HG03378 (cell line): Measurements from ENCODE around the gene ADARB2.

Experiments
- ATAC-seq: cut with Tn5 transposase; IDR thresholded peaks from one replicate; pipeline ENCODE4 v1.9.1; 2021; ENCODE audit warnings: mild to moderate bottlenecking, moderate library complexity; ENCODE audit not compliant: unreplicated experiment

Gene ADARB2

GRCh38 chr10:1200866-1201807 lies 536.2 kb downstream of the ADARB2 start:
- no peak for ATAC-seq

- no peak for ATAC-seq
Observed at GRCh38 chr10:1199897-1200721, 537.2 kb downstream of the ADARB2 start.

GRCh38 chr10:1199345-1199673 lies 538.0 kb downstream of the ADARB2 start:
- no peak for ATAC-seq

GRCh38 chr10:1198453-1199344 lies 538.6 kb downstream of the ADARB2 start:
- ATAC-seq, result no peak

GRCh38 chr10:1197384-1197783 lies 539.9 kb downstream of the ADARB2 start:
- no peak for ATAC-seq

- no peak for ATAC-seq
Observed at GRCh38 chr10:1196656-1197055, 540.7 kb downstream of the ADARB2 start.

- no peak for ATAC-seq
Observed at GRCh38 chr10:1195828-1196227, 541.5 kb downstream of the ADARB2 start.

GRCh38 chr10:1194161-1194560 lies 543.2 kb downstream of the ADARB2 start:
- no peak for ATAC-seq

- ATAC-seq, result no peak
Observed at GRCh38 chr10:1193561-1193960, 543.8 kb downstream of the ADARB2 start.

- no peak for ATAC-seq
Observed at GRCh38 chr10:1191752-1192151, 545.6 kb downstream of the ADARB2 start.

GRCh38 chr10:1190791-1191490 lies 546.4 kb downstream of the ADARB2 start:
- no peak for ATAC-seq

- no peak for ATAC-seq
Observed at GRCh38 chr10:1190052-1190395, 547.3 kb downstream of the ADARB2 start.

GRCh38 chr10:1189166-1190051 lies 547.9 kb downstream of the ADARB2 start:
- ATAC-seq, result no peak

- no peak for ATAC-seq
Observed at GRCh38 chr10:1188558-1189135, 548.7 kb downstream of the ADARB2 start.

GRCh38 chr10:1187855-1188557 lies 549.3 kb downstream of the ADARB2 start:
- no peak for ATAC-seq

GRCh38 chr10:1187151-1187854 lies 550.0 kb downstream of the ADARB2 start:
- no peak for ATAC-seq

- ATAC-seq, result no peak
Observed at GRCh38 chr10:1186683-1186990, 550.7 kb downstream of the ADARB2 start.
